Measurements from ENCODE around the gene TASP1. TPM values are rescaled to one million over a fixed set of nuclear protein-coding genes. Genes with fewer than 3 reads are reported as not detected.

Gene TASP1
- total RNA-seq, 2 experiments from 2014 or later: 10.7 to 11.3 TPM

DNA sequence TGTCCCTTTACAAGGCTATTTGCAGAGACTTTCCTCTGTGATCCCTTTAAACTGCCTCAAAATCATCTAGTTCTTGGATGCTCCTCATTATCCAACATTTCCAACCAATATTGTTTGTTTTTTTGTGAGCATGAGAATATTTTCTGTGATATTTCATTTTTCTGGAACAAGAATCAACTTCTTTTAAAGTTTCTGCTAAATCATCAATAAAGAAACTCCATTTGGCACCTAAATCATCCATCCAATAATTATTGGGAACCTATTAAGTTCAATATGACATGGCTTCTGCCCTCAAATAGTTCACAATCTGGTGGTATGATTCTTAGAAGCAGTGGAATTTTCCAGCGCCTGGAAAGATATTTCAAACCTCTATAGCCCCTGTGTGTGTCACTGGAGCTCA, 210.0 kb downstream of the TASP1 start:
- H3K36me3 Mint-ChIP-seq (ENCODE audit: low read depth): peaks cover 49% of the 10 kb centered on the region
- no peak for DNase-seq
- TF ChIP-seq, protein P1, sequence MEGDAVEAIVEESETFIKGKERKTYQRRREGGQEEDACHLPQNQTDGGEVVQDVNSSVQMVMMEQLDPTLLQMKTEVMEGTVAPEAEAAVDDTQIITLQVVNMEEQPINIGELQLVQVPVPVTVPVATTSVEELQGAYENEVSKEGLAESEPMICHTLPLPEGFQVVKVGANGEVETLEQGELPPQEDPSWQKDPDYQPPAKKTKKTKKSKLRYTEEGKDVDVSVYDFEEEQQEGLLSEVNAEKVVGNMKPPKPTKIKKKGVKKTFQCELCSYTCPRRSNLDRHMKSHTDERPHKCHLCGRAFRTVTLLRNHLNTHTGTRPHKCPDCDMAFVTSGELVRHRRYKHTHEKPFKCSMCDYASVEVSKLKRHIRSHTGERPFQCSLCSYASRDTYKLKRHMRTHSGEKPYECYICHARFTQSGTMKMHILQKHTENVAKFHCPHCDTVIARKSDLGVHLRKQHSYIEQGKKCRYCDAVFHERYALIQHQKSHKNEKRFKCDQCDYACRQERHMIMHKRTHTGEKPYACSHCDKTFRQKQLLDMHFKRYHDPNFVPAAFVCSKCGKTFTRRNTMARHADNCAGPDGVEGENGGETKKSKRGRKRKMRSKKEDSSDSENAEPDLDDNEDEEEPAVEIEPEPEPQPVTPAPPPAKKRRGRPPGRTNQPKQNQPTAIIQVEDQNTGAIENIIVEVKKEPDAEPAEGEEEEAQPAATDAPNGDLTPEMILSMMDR (IDR thresholded peaks at IDR 0.05): no peak
- Histone ChIP-seq H3K27ac (ENCODE audit: low read depth in 1 of 2, low read length in 2 of 2) (no peak overlapping the region), H3K36me3 (ENCODE audit: insufficient read depth, low read length) (peaks cover 6% of the 10 kb centered on the region), H3K4me1 (ENCODE audit: insufficient read depth, low read length) (no peaks in the 10 kb centered on the region), H3K4me3 (ENCODE audit: low read length) (no peak overlapping the region), H3K27me3 (ENCODE audit: control insufficient read depth in 1 of 2, insufficient read depth in 2 of 2, low read length in 2 of 2) (no peaks in the 10 kb centered on the region), H3K9me3 (ENCODE audit: control insufficient read depth in 1 of 2, insufficient read depth in 1 of 2, low read length in 2 of 2) (no peaks in the 10 kb centered on the region)
- no peak overlapping the region for H3K27ac Mint-ChIP-seq
- CTCF ChIA-PET: no interaction called here
- H3K9me3 Mint-ChIP-seq: no peaks in the 10 kb centered on the region
- POLR2A ChIA-PET: no interaction called here
- H3K4me3 Mint-ChIP-seq: no peak overlapping the region
- H3K4me1 Mint-ChIP-seq (ENCODE audit: low read depth): no peaks in the 10 kb centered on the region
- no peaks in the 10 kb centered on the region for H3K27me3 Mint-ChIP-seq
- ATAC-seq (ENCODE audit: poor library complexity): no peak
- intact Hi-C loops (cut with DNase I, micrococcal nuclease): no loop called here

DNA sequence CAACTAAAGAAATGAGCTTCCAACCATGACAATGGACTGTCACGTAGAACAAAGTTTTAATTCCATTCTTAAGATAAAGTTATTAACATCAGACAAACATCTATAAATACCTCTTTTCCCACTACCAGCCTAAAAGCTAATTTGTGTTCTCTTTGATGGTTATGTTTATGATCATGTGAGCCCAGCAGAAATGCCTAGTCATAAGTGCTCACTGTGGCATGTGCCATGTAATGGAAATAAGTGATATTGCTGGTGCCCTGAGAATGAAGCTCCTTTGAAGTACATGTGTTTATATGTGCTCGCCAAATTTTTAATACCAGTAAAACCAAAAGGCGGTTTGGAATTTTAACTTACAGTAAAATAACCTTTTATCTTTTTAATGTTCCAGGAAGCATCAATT, 211.9 kb downstream of the TASP1 start:
- POLR2A ChIA-PET: no interaction called here
- Histone ChIP-seq H3K9me3 (ENCODE audit: control insufficient read depth in 1 of 2, insufficient read depth in 1 of 2, low read length in 2 of 2) (no peaks in the 10 kb centered on the region), H3K4me1 (ENCODE audit: insufficient read depth, low read length) (no peaks in the 10 kb centered on the region), H3K27me3 (ENCODE audit: control insufficient read depth in 1 of 2, insufficient read depth in 2 of 2, low read length in 2 of 2) (no peaks in the 10 kb centered on the region), H3K36me3 (ENCODE audit: insufficient read depth, low read length) (peaks cover 5% of the 10 kb centered on the region), H3K4me3 (ENCODE audit: low read length) (no peak overlapping the region), H3K27ac (ENCODE audit: low read depth in 1 of 2, low read length in 2 of 2) (no peak overlapping the region)
- peaks cover 31% of the 10 kb centered on the region for H3K36me3 Mint-ChIP-seq (ENCODE audit: low read depth)
- ATAC-seq (ENCODE audit: poor library complexity) (no peak), DNase-seq (no peak)
- intact Hi-C loops (cut with DNase I, micrococcal nuclease): no loop called here
- no peaks in the 10 kb centered on the region for H3K4me1 Mint-ChIP-seq (ENCODE audit: low read depth)
- H3K27me3 Mint-ChIP-seq: no peaks in the 10 kb centered on the region
- no peak overlapping the region for H3K4me3 Mint-ChIP-seq
- CTCF ChIA-PET: no interaction called here
- TF ChIP-seq, protein P1 (IDR thresholded peaks at IDR 0.05): no peak
- no peaks in the 10 kb centered on the region for H3K9me3 Mint-ChIP-seq
- H3K27ac Mint-ChIP-seq: no peak overlapping the region

DNA sequence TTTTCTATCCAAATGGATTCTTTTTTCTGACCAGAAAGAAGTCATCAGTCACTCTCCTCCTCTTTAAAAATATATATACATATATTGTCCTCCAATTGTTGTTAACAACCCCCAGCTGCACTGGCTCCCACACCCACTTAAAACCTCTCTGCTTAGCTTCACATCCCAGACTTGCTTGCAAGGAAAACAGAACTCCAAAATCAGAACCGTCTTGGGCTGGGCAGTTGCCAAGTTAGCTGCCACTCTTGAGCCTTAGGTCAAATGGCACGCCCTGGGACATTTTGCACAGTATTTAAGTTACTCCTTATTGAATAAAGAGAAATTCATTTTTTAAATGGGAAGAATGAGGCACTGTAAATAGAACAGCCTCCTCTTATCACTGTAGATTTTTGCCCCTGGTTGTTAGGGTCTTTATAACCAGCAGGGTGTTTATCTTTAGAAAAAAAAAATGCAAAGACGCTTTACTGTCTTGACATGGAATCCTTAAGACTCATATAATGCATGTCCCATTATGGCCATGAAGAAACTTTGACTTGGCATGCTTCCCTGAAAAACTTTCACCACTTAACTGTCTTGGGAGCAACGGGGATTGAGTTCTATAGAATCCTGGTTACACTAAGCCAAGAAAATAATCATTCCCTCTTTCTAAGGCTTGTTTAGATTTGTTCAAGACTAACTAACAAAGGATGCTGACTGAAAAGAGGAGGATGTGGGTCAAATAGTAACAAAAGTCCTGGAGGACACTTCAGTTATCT, 213.2 kb downstream of the TASP1 start:
- no peak overlapping the region for H3K27ac ChIP-seq (ENCODE audit: low read depth in 1 of 2, low read length in 2 of 2)
- DNase-seq (no peak), ATAC-seq (ENCODE audit: poor library complexity) (no peak)
- TF ChIP-seq, protein P1 (IDR thresholded peaks at IDR 0.05): no peak
- Mint-ChIP-seq H3K27me3 (no peaks in the 10 kb centered on the region), H3K36me3 (ENCODE audit: low read depth) (peaks cover 18% of the 10 kb centered on the region), H3K9me3 (no peaks in the 10 kb centered on the region), H3K4me1 (ENCODE audit: low read depth) (no peaks in the 10 kb centered on the region), H3K4me3 (no peak overlapping the region), H3K27ac (no peak overlapping the region)
- ChIA-PET CTCF (interaction anchor here (0.5 to 0.9 kb wide), 2 partner anchors 10 to 1848 kb away, joined by 3 to 4 read pairs; no protein-coding TSS in a partner anchor), POLR2A (no interaction called here)
- H3K4me3 ChIP-seq (ENCODE audit: low read length): no peak overlapping the region
- no peaks in the 10 kb centered on the region for H3K27me3 ChIP-seq (ENCODE audit: control insufficient read depth in 1 of 2, insufficient read depth in 2 of 2, low read length in 2 of 2)
- H3K36me3 ChIP-seq (ENCODE audit: insufficient read depth, low read length): peaks cover 2% of the 10 kb centered on the region
- intact Hi-C loops (cut with DNase I, micrococcal nuclease): no loop called here
- no peaks in the 10 kb centered on the region for H3K9me3 ChIP-seq (ENCODE audit: control insufficient read depth in 1 of 2, insufficient read depth in 1 of 2, low read length in 2 of 2)
- no peaks in the 10 kb centered on the region for H3K4me1 ChIP-seq (ENCODE audit: insufficient read depth, low read length)
